Caco-2 (cell line): Measurements from ENCODE around the gene AFMID. TPM values are rescaled to one million over a fixed set of nuclear protein-coding genes. Genes with fewer than 3 reads are reported as not detected.

Experiments
- BruUV-seq: library from RNA; stranded (reverse); fragments of 400-500 nt; replicated peaks from 2 replicates; lab custom pipeline; 2021; lab: Mats Ljungman, UMichigan
- CTCF ChIA-PET: fragments of 300-600 bp; sonication (Branson Sonifier 250); formaldehyde crosslinking; loops from one replicate; lab custom pipeline; 2022; ENCODE audit warnings: antibody characterized with exemption; lab: Charles Lee
- POLR2A ChIA-PET: fragments of 300-600 bp; sonication (Branson Sonifier 250); formaldehyde crosslinking; loops from one replicate; lab custom pipeline; 2022; ENCODE audit warnings: antibody characterized with exemption; lab: Charles Lee
- DNase-seq, 2 experiments: peaks; one replicate each; pipeline versions ENCODE4 v3.0.0 to v3.0.0-alpha.2; 2020 to 2022
- H3K27me3 ChIP-seq: replicated peaks from 2 replicates; pipeline ENCODE4 v1.6.0; 2011; ENCODE audit warnings: low read length; ENCODE audit not compliant: control insufficient read depth, insufficient read depth
- H3K36me3 ChIP-seq: 2 replicates; pipeline ENCODE4 v1.5.1; 2011; ENCODE audit warnings: low read length; ENCODE audit not compliant: control insufficient read depth, insufficient read depth
- H3K4me1 ChIP-seq: fragments of 250-450 bp; sonication (Bioruptor Pico); 2 replicates; pipeline ENCODE4 v1.5.1; 2020; ENCODE audit warnings: mild to moderate bottlenecking
- H3K4me3 ChIP-seq: 2 replicates; pipeline ENCODE4 v1.5.1; 2011; ENCODE audit warnings: low read depth, mild to moderate bottlenecking, control low read depth, low read length
- H3K9me3 ChIP-seq: fragments of 250-450 bp; sonication (Bioruptor Pico); 2 replicates; pipeline ENCODE4 v1.5.1; 2020; ENCODE audit warnings: mild to moderate bottlenecking, moderate library complexity
- H3K27ac Mint-ChIP-seq: one replicate; pipeline ENCODE4 v1.8.0; 2022; ENCODE audit warnings: mixed read lengths; ENCODE audit not compliant: unreplicated experiment
- H3K27me3 Mint-ChIP-seq: one replicate; pipeline ENCODE4 v1.8.0; 2022; ENCODE audit warnings: mixed read lengths; ENCODE audit not compliant: insufficient read depth, unreplicated experiment
- H3K36me3 Mint-ChIP-seq: one replicate; pipeline ENCODE4 v1.8.0; 2022; ENCODE audit warnings: mild to moderate bottlenecking, mixed read lengths; ENCODE audit not compliant: insufficient read depth, unreplicated experiment
- H3K4me1 Mint-ChIP-seq: one replicate; pipeline ENCODE4 v1.8.0; 2022; ENCODE audit warnings: low read depth, mixed read lengths; ENCODE audit not compliant: unreplicated experiment
- H3K4me3 Mint-ChIP-seq: one replicate; pipeline ENCODE4 v1.8.0; 2022; ENCODE audit warnings: mild to moderate bottlenecking, moderate library complexity, mixed read lengths; ENCODE audit not compliant: unreplicated experiment
- H3K9me3 Mint-ChIP-seq: one replicate; pipeline ENCODE4 v1.8.0; 2022; ENCODE audit warnings: mixed read lengths; ENCODE audit not compliant: unreplicated experiment
- intact Hi-C: fragments of 100-400 bp; cut with micrococcal nuclease; formaldehyde crosslinking; loops from one replicate; pipeline ENCODE4 v1.10.0; 2022; ENCODE audit not compliant: unreplicated experiment
- total RNA-seq: library from RNA; stranded (reverse); gene quantifications from 2 replicates; pipeline ENCODE4 v1.2.3, GENCODE V29; 2022
- TF ChIP-seq, protein P1 (sequence below), 2 experiments: fragments of 200-600 bp in 1 of 2; IDR thresholded peaks; 1 replicate in 1 of 2; 2 replicates in 1 of 2; pipeline versions ENCODE4 v1.5.1 to v1.8.0; 2011 to 2022; ENCODE audit warnings: antibody characterized with exemption in 1 of 2, control low read depth in 1 of 2, inconsistent platforms in 1 of 2, low read depth in 1 of 2, low read length in 1 of 2, mild to moderate bottlenecking in 1 of 2, moderate library complexity in 1 of 2; ENCODE audit not compliant: insufficient read depth in 1 of 2, severe bottlenecking in 1 of 2, unreplicated experiment in 1 of 2

The AFMID gene
- total RNA-seq, 1 experiment from 2014 or later, result 83.0 TPM

DNA sequence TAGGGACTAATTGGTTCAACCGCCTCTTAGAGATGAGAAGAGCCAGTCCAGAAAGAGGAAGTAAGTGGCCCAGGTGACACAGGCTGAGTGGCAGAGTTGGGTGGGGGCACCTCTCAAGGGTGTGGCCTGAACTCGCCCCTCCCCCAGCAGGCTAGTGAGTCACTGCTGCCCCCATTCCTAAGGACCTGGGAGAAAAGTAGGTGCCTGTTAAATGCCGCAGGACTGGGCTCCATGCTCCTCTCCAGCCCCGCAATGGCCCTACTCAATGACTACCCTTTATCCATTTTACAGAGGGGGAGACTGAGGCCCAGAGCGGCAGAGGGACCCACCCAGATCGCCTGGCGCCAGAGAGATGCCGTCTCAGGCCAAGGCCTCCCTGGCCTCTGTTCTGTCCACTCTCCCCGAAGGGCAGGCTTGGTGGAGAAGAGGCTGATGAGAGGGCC lies 52.3 kb downstream of the AFMID start:
- Mint-ChIP-seq H3K9me3 (no peaks in the 10 kb centered on the region), H3K27me3 (no peaks in the 10 kb centered on the region), H3K4me1 (peaks cover 6% of the 10 kb centered on the region), H3K27ac (no peak overlapping the region), H3K4me3 (no peak overlapping the region), H3K36me3 (peaks cover 7% of the 10 kb centered on the region)
- Histone ChIP-seq H3K4me1 (no peaks in the 10 kb centered on the region), H3K27me3 (no peaks in the 10 kb centered on the region), H3K4me3 (no peak overlapping the region), H3K36me3 (no peaks in the 10 kb centered on the region), H3K9me3 (no peaks in the 10 kb centered on the region)
- TF ChIP-seq, protein P1, sequence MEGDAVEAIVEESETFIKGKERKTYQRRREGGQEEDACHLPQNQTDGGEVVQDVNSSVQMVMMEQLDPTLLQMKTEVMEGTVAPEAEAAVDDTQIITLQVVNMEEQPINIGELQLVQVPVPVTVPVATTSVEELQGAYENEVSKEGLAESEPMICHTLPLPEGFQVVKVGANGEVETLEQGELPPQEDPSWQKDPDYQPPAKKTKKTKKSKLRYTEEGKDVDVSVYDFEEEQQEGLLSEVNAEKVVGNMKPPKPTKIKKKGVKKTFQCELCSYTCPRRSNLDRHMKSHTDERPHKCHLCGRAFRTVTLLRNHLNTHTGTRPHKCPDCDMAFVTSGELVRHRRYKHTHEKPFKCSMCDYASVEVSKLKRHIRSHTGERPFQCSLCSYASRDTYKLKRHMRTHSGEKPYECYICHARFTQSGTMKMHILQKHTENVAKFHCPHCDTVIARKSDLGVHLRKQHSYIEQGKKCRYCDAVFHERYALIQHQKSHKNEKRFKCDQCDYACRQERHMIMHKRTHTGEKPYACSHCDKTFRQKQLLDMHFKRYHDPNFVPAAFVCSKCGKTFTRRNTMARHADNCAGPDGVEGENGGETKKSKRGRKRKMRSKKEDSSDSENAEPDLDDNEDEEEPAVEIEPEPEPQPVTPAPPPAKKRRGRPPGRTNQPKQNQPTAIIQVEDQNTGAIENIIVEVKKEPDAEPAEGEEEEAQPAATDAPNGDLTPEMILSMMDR (IDR thresholded peaks at IDR 0.05; ENCODE audit: insufficient read depth in 1 of 2, low read depth in 1 of 2, low read length in 1 of 2, severe bottlenecking in 1 of 2, unreplicated experiment in 1 of 2), result no peak
- no TSS peak for BruUV-seq
- DNase-seq, result no peak
- ChIA-PET POLR2A (no interaction called here), CTCF (no interaction called here)
- intact Hi-C loops, result no loop called here

GRCh38 chr17:78240012-78240655 lies 53.0 kb downstream of the AFMID start:
- intact Hi-C loops, result no loop called here
- H3K27ac Mint-ChIP-seq, result no peak overlapping the region

GRCh38 chr17:78240839-78241238 lies 53.7 kb downstream of the AFMID start:
- Histone ChIP-seq H3K36me3 (no peaks in the 10 kb centered on the region), H3K4me3 (no peak overlapping the region), H3K27me3 (no peaks in the 10 kb centered on the region), H3K9me3 (no peaks in the 10 kb centered on the region), H3K4me1 (no peaks in the 10 kb centered on the region)
- ChIA-PET POLR2A (no interaction called here), CTCF (no interaction called here)
- Mint-ChIP-seq H3K27me3 (no peaks in the 10 kb centered on the region), H3K4me3 (no peak overlapping the region), H3K27ac (no peak overlapping the region), H3K4me1 (peaks cover 6% of the 10 kb centered on the region), H3K9me3 (peaks cover 9% of the 10 kb centered on the region), H3K36me3 (peaks cover 7% of the 10 kb centered on the region)
- intact Hi-C loops, result no loop called here
- no peak for DNase-seq
- no TSS peak for BruUV-seq
- TF ChIP-seq, protein P1 (IDR thresholded peaks at IDR 0.05; ENCODE audit: insufficient read depth in 1 of 2, low read depth in 1 of 2, low read length in 1 of 2, severe bottlenecking in 1 of 2, unreplicated experiment in 1 of 2), result no peak

More at GRCh38 chr17:78240012-78240655, 53.0 kb downstream of the AFMID start:
- H3K4me1 ChIP-seq, result no peaks in the 10 kb centered on the region
- Mint-ChIP-seq H3K9me3 (peaks cover 2% of the 10 kb centered on the region), H3K4me3 (no peak overlapping the region), H3K27me3 (no peaks in the 10 kb centered on the region), H3K4me1 (peaks cover 6% of the 10 kb centered on the region), H3K36me3 (peaks cover 7% of the 10 kb centered on the region)
- H3K4me3 ChIP-seq, result no peak overlapping the region
- TF ChIP-seq, protein P1 (IDR thresholded peaks at IDR 0.05; ENCODE audit: insufficient read depth in 1 of 2, low read depth in 1 of 2, low read length in 1 of 2, severe bottlenecking in 1 of 2, unreplicated experiment in 1 of 2), result no peak
- H3K27me3 ChIP-seq, result no peaks in the 10 kb centered on the region
- H3K36me3 ChIP-seq, result no peaks in the 10 kb centered on the region
- no peak for DNase-seq
- CTCF ChIA-PET, result no interaction called here
- no peaks in the 10 kb centered on the region for H3K9me3 ChIP-seq
- POLR2A ChIA-PET, result no interaction called here
- no TSS peak for BruUV-seq
